ENCODE results near the gene NPAS4. TPM values are rescaled to one million over a fixed set of nuclear protein-coding genes. Genes with fewer than 3 reads are reported as not detected.

Gene NPAS4
- total RNA-seq, 4 donors from 2014 or later = 0.42 TPM; not detected in 3

GRCh38 chr11:66448523-66448922 is 27.7 kb downstream of the NPAS4 start:
- Histone ChIP-seq H3K4me1 (no peaks in the 10 kb centered on the region), H3K27ac (no peak overlapping the region), H3K27me3 (no peaks in the 10 kb centered on the region), H3K36me3 (no peaks in the 10 kb centered on the region), H3K4me3 (no peak overlapping the region), H3K9me3 (peaks cover 0 to 6% (median 0%) of the 10 kb centered on the region in 4 donors)
- TF ChIP-seq, protein P1, sequence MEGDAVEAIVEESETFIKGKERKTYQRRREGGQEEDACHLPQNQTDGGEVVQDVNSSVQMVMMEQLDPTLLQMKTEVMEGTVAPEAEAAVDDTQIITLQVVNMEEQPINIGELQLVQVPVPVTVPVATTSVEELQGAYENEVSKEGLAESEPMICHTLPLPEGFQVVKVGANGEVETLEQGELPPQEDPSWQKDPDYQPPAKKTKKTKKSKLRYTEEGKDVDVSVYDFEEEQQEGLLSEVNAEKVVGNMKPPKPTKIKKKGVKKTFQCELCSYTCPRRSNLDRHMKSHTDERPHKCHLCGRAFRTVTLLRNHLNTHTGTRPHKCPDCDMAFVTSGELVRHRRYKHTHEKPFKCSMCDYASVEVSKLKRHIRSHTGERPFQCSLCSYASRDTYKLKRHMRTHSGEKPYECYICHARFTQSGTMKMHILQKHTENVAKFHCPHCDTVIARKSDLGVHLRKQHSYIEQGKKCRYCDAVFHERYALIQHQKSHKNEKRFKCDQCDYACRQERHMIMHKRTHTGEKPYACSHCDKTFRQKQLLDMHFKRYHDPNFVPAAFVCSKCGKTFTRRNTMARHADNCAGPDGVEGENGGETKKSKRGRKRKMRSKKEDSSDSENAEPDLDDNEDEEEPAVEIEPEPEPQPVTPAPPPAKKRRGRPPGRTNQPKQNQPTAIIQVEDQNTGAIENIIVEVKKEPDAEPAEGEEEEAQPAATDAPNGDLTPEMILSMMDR (IDR thresholded peaks at IDR 0.05) = no peak
- TF ChIP-seq EP300 (IDR thresholded peaks at IDR 0.05) = no peak
- no peak for TF ChIP-seq POLR2A (IDR thresholded peaks at IDR 0.05)
- DNase-seq (ENCODE audit: low spot score in 2 of 2) = no peak
- WGBS, 2 donors = 75 to 78% methylated on average over 4 of the region's 4 CpGs

DNA sequence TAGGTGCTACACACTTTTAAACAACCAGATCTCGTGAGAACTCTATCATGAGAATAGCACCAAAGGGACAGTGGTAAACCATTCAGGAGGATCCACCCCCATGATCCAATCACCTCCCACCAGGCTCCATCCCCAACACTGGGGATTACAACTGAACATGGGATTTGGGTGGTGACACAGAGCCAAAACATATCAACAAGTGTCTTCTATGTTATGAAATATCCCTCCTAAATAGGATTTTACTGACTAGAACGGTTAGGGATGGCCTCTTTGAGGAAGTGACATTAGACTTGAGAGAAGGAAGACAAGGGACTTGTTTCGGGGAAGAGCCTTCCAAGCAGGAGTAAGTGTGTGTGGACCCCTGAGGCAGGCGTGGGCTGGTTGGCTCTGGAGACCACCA is 29.7 kb downstream of the NPAS4 start:
- Histone ChIP-seq H3K27me3 (no peaks in the 10 kb centered on the region), H3K4me3 (no peak overlapping the region), H3K36me3 (no peaks in the 10 kb centered on the region), H3K4me1 (no peaks in the 10 kb centered on the region), H3K27ac (no peak overlapping the region), H3K9me3 (no peaks in the 10 kb centered on the region)
- WGBS, 2 donors = 54 to 55% methylated on average over 4 of the region's 4 CpGs
- DNase-seq (ENCODE audit: low spot score in 2 of 2) = no peak
- TF ChIP-seq EP300 (IDR thresholded peaks at IDR 0.05) (no peak), POLR2A (IDR thresholded peaks at IDR 0.05) (no peak)
- TF ChIP-seq, protein P1 (IDR thresholded peaks at IDR 0.05) = no peak

DNA sequence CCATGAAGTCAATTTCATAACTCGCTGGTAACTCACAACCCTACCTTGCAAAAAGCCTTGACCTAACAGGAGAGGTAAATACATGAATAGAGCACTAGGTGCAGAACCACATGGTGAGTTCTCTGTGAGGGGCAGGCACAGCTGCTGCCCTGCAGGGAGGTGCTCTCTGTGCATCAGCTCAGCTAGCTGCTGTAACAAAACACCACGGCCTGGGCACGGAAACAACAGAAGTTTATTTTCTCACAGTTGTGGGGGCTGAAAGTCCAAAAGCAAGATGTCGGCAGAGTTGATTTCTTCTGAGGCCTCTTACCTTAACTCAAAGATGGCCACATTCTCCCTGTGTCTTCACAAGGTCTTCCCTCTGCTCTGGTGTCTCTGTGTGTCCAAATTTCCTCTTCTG is 30.8 kb downstream of the NPAS4 start:
- no peaks in the 10 kb centered on the region for H3K9me3 ChIP-seq
- H3K36me3 ChIP-seq = no peaks in the 10 kb centered on the region
- H3K4me3 ChIP-seq = no peak overlapping the region
- H3K27ac ChIP-seq = no peak overlapping the region
- no peak for DNase-seq (ENCODE audit: low spot score in 2 of 2)
- 86 to 88% methylated on average over 4 of the region's 4 CpGs for WGBS, 2 donors
- no peaks in the 10 kb centered on the region for H3K27me3 ChIP-seq
- no peak for TF ChIP-seq POLR2A (IDR thresholded peaks at IDR 0.05)
- TF ChIP-seq, protein P1 (IDR thresholded peaks at IDR 0.05) = no peak
- TF ChIP-seq EP300 (IDR thresholded peaks at IDR 0.05) = no peak
- H3K4me1 ChIP-seq = no peaks in the 10 kb centered on the region

GRCh38 chr11:66454247-66454646 is 33.4 kb downstream of the NPAS4 start:
- no peak overlapping the region for H3K4me3 ChIP-seq
- no peaks in the 10 kb centered on the region for H3K9me3 ChIP-seq

GRCh38 chr11:66454828-66455227 is 34.0 kb downstream of the NPAS4 start:
- Histone ChIP-seq H3K27ac (no peak overlapping the region), H3K4me3 (no peak overlapping the region), H3K27me3 (no peaks in the 10 kb centered on the region), H3K9me3 (no peaks in the 10 kb centered on the region), H3K4me1 (no peaks in the 10 kb centered on the region), H3K36me3 (no peaks in the 10 kb centered on the region)
- no peak for DNase-seq (ENCODE audit: low spot score in 2 of 2)
- 55 to 60% methylated on average over 3 of the region's 3 CpGs for WGBS, 2 donors
- no peak for TF ChIP-seq POLR2A (IDR thresholded peaks at IDR 0.05)
- TF ChIP-seq, protein P1 (IDR thresholded peaks at IDR 0.05) = no peak
- TF ChIP-seq EP300 (IDR thresholded peaks at IDR 0.05) = no peak

More at GRCh38 chr11:66454247-66454646, 33.4 kb downstream of the NPAS4 start:
- TF ChIP-seq EP300 (IDR thresholded peaks at IDR 0.05) (no peak), POLR2A (IDR thresholded peaks at IDR 0.05) (no peak)
- TF ChIP-seq, protein P1 (IDR thresholded peaks at IDR 0.05) = no peak
- Histone ChIP-seq H3K27me3 (no peaks in the 10 kb centered on the region), H3K36me3 (no peaks in the 10 kb centered on the region), H3K27ac (no peak overlapping the region), H3K4me1 (no peaks in the 10 kb centered on the region)
- no peak for DNase-seq (ENCODE audit: low spot score in 2 of 2)
- WGBS, 2 donors = 38 to 41% methylated on average over 6 of the region's 6 CpGs
